ENCODE measurements around the gene PSTPIP1. TPM values are rescaled to one million over a fixed set of nuclear protein-coding genes. Genes with fewer than 3 reads are reported as not detected.

PSTPIP1 gene
- total RNA-seq, 6 experiments from 2014 or later: 1.2 to 4.9 (median 2.2) TPM

GRCh38 chr15:76987276-76987675 is 7.7 kb upstream of the PSTPIP1 start:
- Histone ChIP-seq H3K4me1 (no peaks in the 10 kb centered on the region), H3K27me3 (no peaks in the 10 kb centered on the region), H3K27ac (no peak overlapping the region), H3K4me3 (no peak overlapping the region), H3K9me3 (no peaks in the 10 kb centered on the region), H3K36me3 (no peaks in the 10 kb centered on the region)
- 89% methylated on average over 3 of the region's 6 CpGs for WGBS (ENCODE audit: insufficient coverage, low coverage, low lambda C conversion rate, missing lambda C conversion rate)
- TF ChIP-seq CTCF (IDR thresholded peaks at IDR 0.05) (no peak), POLR2A (IDR thresholded peaks at IDR 0.05) (no peak)
- no peak for ATAC-seq
- DNase-seq: no peak
- intact Hi-C loops (cut with DNase I): no loop called here

- H3K9me3 ChIP-seq: no peaks in the 10 kb centered on the region
- 42% methylated on average over 7 of the region's 11 CpGs for WGBS (ENCODE audit: insufficient coverage, low coverage, low lambda C conversion rate, missing lambda C conversion rate)
- no peaks in the 10 kb centered on the region for H3K36me3 ChIP-seq
- no peaks in the 10 kb centered on the region for H3K4me1 ChIP-seq
- H3K27ac ChIP-seq: no peak overlapping the region
- DNase-seq (peak in 2 of 3 donors; percentile 46 to 67), ATAC-seq (peak; percentile 55 to 72 (median 62))
- no peak overlapping the region for H3K4me3 ChIP-seq
- intact Hi-C loops (cut with DNase I): no loop called here
- H3K27me3 ChIP-seq: no peaks in the 10 kb centered on the region
- no peak for TF ChIP-seq POLR2A (IDR thresholded peaks at IDR 0.05)
Measured at GRCh38 chr15:76987896-76988860, 6.7 kb upstream of the PSTPIP1 start.

- TF ChIP-seq CTCF (IDR thresholded peaks at IDR 0.05): no peak
- no peaks in the 10 kb centered on the region for H3K9me3 ChIP-seq
- intact Hi-C loops (cut with DNase I): no loop called here
- 62% methylated on average over 5 of the region's 12 CpGs for WGBS (ENCODE audit: insufficient coverage, low coverage, low lambda C conversion rate, missing lambda C conversion rate)
- ATAC-seq (peak; percentile 16 to 62 (median 34)), DNase-seq (peak in 2 of 3 donors; percentile 18 to 47)
- H3K4me3 ChIP-seq: no peak overlapping the region
- H3K27ac ChIP-seq: no peak overlapping the region
- H3K36me3 ChIP-seq: no peaks in the 10 kb centered on the region
- no peaks in the 10 kb centered on the region for H3K27me3 ChIP-seq
- no peaks in the 10 kb centered on the region for H3K4me1 ChIP-seq
Measured at GRCh38 chr15:76988867-76989780, 5.8 kb upstream of the PSTPIP1 start.

- H3K27me3 ChIP-seq: no peaks in the 10 kb centered on the region
- H3K27ac ChIP-seq: no peak overlapping the region
- no peaks in the 10 kb centered on the region for H3K9me3 ChIP-seq
- DNase-seq: peak; percentile 27 to 56 (median 37)
- H3K36me3 ChIP-seq: no peaks in the 10 kb centered on the region
- H3K4me1 ChIP-seq: no peaks in the 10 kb centered on the region
- intact Hi-C loops (cut with DNase I): no loop called here
- no peak for ATAC-seq
- WGBS (ENCODE audit: insufficient coverage, low coverage, low lambda C conversion rate, missing lambda C conversion rate): 63% methylated on average over 2 of the region's 7 CpGs
- no peak overlapping the region for H3K4me3 ChIP-seq
- TF ChIP-seq CTCF (IDR thresholded peaks at IDR 0.05) (no peak), POLR2A (IDR thresholded peaks at IDR 0.05) (no peak)
Measured at GRCh38 chr15:76991048-76991447, 3.9 kb upstream of the PSTPIP1 start.

Data from right lobe of liver (tissue), 6 donors.